Measurements from ENCODE around the gene CRAMP1.

DNA sequence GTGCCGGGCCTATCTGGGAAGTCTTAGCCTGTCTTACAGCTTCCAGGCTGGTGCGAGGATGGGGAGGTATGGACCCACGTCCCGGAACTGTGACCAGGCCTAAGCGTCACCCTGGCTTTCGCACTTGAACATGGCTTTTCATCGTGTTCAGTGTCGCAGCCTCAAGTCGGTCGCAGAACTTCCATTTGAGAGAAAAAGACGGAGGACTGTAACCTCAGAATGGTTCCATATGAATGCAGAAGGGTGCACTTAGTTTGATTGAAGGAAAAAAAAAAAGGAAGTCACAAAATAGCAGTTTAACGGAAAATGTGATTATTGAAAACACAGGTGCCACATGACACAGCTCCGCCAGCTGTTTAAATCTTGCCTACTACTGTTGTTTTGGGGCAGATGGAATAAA is 35.7 kb downstream of the CRAMP1 start:
- TF ChIP-seq, protein P1, sequence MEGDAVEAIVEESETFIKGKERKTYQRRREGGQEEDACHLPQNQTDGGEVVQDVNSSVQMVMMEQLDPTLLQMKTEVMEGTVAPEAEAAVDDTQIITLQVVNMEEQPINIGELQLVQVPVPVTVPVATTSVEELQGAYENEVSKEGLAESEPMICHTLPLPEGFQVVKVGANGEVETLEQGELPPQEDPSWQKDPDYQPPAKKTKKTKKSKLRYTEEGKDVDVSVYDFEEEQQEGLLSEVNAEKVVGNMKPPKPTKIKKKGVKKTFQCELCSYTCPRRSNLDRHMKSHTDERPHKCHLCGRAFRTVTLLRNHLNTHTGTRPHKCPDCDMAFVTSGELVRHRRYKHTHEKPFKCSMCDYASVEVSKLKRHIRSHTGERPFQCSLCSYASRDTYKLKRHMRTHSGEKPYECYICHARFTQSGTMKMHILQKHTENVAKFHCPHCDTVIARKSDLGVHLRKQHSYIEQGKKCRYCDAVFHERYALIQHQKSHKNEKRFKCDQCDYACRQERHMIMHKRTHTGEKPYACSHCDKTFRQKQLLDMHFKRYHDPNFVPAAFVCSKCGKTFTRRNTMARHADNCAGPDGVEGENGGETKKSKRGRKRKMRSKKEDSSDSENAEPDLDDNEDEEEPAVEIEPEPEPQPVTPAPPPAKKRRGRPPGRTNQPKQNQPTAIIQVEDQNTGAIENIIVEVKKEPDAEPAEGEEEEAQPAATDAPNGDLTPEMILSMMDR (IDR thresholded peaks at IDR 0.05), result no peak
- TF ChIP-seq POLR2A (IDR thresholded peaks at IDR 0.05; ENCODE audit: low read depth) (no peak), EP300 (IDR thresholded peaks at IDR 0.05) (no peak)
